Measurements from ENCODE around the gene NRXN3.

- no peak for TF ChIP-seq CTCF (IDR thresholded peaks at IDR 0.05)
- no peak for TF ChIP-seq POLR2A (IDR thresholded peaks at IDR 0.05)
Measured at GRCh38 chr14:79702197-79702596, 1532.0 kb downstream of the NRXN3 start.
